ENCODE data around the gene PRR12.

Gene PRR12

GRCh38 chr19:49560358-49560900 lies 30.6 kb upstream of the PRR12 start:
- no peak for DNase-seq (ENCODE audit: low read depth in 3 of 3)

DNA sequence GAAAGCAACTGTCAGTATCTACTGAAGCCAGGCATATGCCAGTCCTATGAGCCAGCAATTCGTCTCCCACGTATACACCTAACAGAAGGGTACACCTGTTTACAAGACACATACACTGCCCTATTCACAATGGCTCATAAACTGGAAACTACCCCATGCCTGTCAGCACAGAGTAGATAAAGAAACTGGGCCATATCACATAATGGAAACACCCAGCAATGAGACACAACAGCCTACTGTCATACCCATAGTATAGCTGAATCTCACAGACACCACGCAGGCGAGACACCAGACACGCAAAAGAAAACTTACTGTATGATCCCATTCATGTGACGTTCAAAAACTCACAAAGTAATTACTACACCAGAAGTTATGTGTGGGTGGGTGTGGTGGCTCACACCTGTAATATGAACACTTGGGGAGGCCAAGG lies 26.4 kb upstream of the PRR12 start:
- DNase-seq (ENCODE audit: low read depth in 3 of 3): no peak

GRCh38 chr19:49565261-49565660 lies 25.7 kb upstream of the PRR12 start:
- no peak for DNase-seq (ENCODE audit: low read depth in 3 of 3)

DNA sequence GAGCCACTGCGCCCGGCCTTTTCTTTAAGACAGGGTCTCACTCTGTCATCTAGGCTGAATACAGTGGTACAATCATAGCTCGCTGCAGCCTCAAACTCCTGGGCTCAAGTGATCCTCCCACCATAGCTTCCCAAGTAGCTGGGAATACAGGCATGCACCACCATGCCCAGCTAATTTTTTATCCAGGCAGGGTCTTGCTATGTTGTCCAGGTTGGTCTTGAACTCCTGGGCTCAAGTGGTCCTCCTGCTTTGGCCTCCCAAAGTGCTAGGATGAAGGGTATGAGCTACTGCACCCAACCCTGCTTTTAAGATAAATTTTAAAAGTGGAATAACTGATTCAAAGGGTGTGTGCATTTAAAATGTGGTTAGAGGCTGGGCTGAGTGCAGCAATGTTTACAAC lies 24.7 kb upstream of the PRR12 start:
- no peak for DNase-seq (ENCODE audit: low read depth in 3 of 3)

- no peak for DNase-seq (ENCODE audit: low read depth in 3 of 3)
Observed at GRCh38 chr19:49567861-49568441, 23.0 kb upstream of the PRR12 start.

- DNase-seq (ENCODE audit: low read depth in 3 of 3): peak in 1 of 3 experiments; percentile 61
Observed at GRCh38 chr19:49570138-49570856, 20.7 kb upstream of the PRR12 start.

GRCh38 chr19:49570997-49571676 lies 19.8 kb upstream of the PRR12 start:
- no peak for DNase-seq (ENCODE audit: low read depth in 3 of 3)

- DNase-seq (ENCODE audit: low read depth in 3 of 3): no peak
Observed at GRCh38 chr19:49573009-49573408, 18.0 kb upstream of the PRR12 start.

- DNase-seq (ENCODE audit: low read depth in 3 of 3): no peak
Observed at GRCh38 chr19:49573425-49573824, 17.6 kb upstream of the PRR12 start.

DNA sequence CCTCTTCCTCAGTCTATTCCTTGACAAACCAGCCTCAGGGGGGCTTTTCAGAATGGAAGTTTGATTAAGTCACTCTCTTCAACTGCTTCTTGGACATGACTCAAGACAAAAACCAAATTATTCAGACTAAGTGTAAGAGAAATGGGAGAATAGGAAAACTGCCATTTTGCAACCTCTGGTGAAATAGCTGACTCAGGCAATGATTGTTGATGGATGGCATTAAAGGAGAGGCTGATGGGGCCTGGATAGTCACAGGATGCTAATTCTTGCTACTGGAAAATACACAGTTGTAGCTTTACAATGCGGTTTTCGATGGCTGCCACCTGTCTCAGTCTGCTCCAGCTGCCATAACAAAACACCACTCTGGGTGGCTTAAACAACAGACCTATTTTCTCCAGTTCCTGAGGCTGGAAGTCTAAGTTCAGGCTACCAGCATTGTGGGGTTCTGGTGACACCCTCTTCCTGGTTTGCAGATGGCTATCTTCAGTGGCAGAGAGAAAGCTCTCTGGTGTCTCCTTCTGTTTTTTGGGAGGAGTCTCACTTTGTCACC lies 16.7 kb upstream of the PRR12 start:
- no peak for DNase-seq (ENCODE audit: low read depth in 3 of 3)

DNA sequence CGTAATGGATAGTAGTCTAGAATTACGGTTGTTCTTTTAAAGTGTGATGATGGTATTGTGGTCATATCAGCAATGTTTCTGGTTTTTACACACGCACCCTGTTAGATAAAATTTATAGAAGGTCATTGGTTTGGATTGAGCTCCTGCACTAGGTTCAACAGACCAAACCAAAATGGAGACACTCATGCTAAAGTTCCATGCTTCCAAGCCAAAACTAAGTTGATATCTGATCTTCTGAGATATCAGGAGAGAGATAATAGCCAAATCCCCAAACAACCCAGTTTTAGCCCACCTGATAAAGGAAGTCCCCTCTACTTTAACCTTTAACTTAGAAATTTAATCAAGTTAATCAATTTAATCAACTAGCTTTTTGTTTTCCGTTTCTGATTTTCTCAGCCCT lies 11.8 kb upstream of the PRR12 start:
- no peak for DNase-seq (ENCODE audit: low read depth in 3 of 3)

GRCh38 chr19:49579947-49580263 lies 11.1 kb upstream of the PRR12 start:
- DNase-seq (ENCODE audit: low read depth in 3 of 3): no peak

- peak; percentile 79 to 93 (median 90) for DNase-seq (ENCODE audit: low read depth in 3 of 3)
Observed at GRCh38 chr19:49580264-49581006, 10.5 kb upstream of the PRR12 start, which contains the start of gene NOSIP. Gene NOSIP, minus strand, starts transcription at chr19:49580556. Its CDS starts 19,865 bp downstream, at chr19:49560691.

- DNase-seq (ENCODE audit: low read depth in 3 of 3): no peak
Observed at GRCh38 chr19:49581007-49581508, 9.9 kb upstream of the PRR12 start, which contains the start of gene PRRG2. Gene PRRG2, plus strand, starts transcription at chr19:49581316. Its CDS starts 1,904 bp downstream, at chr19:49583220.

DNA sequence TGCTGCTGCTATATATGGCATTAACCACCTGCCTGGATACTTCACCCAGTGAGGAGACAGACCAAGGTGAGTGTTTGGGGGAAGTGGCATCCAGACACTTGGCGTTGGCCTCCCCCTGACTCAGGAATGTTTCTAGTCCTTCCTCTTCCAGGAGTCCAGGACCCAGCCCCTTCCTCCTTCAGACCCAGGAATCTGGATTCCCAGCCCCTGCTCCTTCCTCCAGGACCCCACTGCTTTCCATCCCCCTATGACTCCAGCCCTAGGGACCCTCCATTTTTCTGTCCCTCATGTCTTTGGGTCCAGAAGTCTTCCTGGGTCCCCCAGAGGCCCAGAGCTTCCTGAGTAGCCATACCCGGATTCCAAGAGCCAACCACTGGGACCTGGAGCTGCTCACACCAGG lies 7.7 kb upstream of the PRR12 start:
- DNase-seq (ENCODE audit: low read depth in 3 of 3): no peak

DNA sequence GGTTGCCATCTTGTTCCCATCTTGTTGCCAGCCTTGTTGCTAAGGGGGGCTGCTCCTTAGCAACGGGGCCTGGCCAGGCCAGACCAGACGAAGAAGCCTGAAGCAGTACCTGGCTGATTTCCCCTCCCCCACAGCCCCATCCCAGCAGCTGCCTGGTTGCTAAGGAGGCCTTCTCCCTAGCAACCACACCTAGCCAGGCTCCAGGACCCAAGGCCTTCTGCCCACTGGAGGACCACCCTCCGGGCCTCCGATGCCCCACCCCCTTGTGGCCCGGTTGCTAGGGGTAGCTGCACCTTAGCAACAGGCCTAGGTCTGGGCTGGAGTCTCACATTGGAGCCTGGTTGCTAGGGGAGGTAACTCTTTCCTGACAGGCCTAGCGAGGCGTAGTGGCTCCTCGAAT lies 6.0 kb upstream of the PRR12 start:
- DNase-seq (ENCODE audit: low read depth in 3 of 3): no peak

DNA sequence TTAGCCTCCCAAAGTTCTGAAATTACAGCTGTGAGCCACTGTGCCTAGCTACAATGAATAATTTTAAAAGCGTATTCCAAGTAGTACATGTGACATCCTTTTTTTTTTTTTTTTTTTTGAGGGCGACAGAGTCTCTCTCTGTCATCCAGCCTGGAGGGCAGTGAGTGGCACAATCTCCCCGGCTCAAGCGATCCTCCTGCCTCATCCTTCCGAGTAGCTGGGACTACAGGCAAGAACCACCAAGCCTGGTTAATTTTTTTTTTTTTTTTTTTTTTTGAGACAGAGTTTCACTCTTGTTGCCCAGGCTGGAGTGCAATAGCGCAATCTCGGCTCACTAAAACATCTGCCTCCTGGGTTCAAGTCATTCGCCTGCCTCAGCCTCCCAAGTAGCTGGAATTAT lies 3.8 kb upstream of the PRR12 start:
- DNase-seq (ENCODE audit: low read depth in 3 of 3): no peak

DNA sequence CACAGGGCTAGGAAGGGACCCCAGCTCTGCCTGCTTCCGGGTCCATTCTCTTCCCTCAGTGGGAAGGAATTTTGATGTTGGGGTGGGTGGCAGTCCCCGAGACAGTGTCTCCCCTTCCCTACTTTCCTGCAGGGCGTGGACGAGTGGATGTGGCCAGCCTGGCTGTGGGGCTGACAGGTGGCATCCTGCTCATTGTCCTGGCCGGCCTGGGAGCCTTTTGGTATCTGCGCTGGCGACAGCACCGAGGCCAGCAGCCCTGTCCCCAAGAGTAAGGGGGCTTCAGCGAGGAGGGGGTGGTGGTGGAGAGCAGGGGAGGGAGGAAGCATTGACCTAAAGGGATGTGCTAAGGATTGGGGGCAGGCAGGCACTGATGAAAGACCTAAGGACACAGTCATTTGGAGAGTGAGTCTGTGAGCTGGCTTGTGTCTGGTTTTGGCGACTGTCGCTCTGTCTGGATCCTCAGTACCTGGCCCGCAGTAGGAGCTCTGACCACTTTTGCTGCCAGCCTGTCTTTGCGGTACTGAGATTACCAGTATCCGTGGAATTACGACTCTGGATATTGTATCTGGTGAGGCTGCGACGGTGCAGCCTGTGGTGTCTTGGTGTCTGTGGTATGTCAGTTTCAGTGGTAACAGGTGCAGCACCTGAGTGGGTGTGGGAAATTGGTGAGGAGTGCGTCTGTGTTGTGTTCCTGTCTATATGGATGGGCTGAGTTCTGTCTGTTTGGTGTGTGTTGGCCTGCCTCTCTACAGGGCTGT lies 2.4 kb upstream of the PRR12 start:
- DNase-seq (ENCODE audit: low read depth in 3 of 3): no peak

GRCh38 chr19:49589502-49589905 lies 1.5 kb upstream of the PRR12 start:
- DNase-seq (ENCODE audit: low read depth in 3 of 3): no peak

DNA sequence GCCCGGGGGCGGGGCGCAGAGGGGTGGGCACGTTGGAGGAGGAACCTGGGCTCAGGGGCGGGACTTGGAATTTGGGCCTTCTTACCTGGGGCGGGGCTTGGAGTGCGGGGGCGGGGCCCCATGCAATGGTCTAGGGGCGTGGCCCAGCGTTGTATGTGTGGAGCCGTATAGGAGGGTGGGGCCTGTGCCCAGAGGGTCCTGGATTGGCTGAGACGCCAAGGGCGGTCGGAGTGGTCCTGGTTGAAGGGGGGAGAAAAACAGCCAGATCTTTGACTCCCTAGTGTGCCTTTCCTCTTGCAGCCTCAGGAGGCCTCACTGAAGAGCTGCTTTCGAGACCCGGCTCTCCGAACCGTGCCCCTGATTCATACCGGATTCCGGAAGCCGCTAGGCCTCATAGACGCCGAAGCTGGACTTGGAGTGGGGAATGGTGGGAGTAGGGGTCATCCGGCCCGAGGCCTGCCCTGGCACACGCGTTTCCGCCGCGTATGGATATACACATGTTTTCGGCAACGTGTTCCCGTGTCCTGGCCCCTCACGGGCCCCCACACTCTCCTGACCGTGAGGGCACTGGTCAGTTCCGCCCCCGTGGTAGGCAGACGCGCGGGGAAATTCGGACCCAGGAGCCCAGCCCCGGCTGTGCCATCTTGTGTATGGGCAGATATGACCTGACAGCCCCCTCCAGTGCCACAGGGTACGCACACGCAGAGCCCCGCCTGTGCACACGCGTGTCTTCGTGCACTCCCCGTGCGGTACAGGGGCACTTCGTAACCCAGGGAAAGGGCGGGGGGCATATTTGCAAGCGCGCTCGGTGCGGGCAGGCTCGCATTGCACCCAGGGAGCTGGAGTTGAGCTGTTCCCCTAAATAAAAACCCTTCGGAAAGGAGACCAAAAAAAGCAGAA lies 661 bp upstream of the PRR12 start:
- peak; percentile 82 to 91 (median 89) for DNase-seq (ENCODE audit: low read depth in 3 of 3)

Data from stimulated activated CD4-positive, alpha-beta T cell treated with anti-CD3 and anti-CD28 coated beads, TNF-alpha, amount 100 ng/mL, for 4 hours (primary cell).